Endothelial cell of umbilical vein (primary cell): Measurements from ENCODE around the gene RIOK3. TPM values are rescaled to one million over a fixed set of nuclear protein-coding genes. Genes with fewer than 3 reads are reported as not detected.

Experiments
- BruUV-seq: library from RNA; stranded (reverse); fragments of 400-500 nt; replicated peaks from 2 replicates; lab custom pipeline; 2021; lab: Mats Ljungman, UMichigan
- CTCF ChIA-PET: fragments of 300-600, 350-600 bp; sonication (Branson Sonifier 250); formaldehyde crosslinking; loops from one replicate; lab custom pipeline; 2021; ENCODE audit warnings: antibody characterized with exemption, inconsistent platforms; lab: Charles Lee
- POLR2A ChIA-PET: fragments of 300-600, 350-600 bp; sonication (Branson Sonifier 250); formaldehyde crosslinking; loops from one replicate; lab custom pipeline; 2021; ENCODE audit warnings: antibody characterized with exemption, inconsistent platforms; lab: Charles Lee
- DNase-seq: peaks from one replicate; pipeline ENCODE4 v3.0.0-alpha.2; 2011; ENCODE audit warnings: low read depth, low spot score
- FAIRE-seq: peaks from 2 replicates; lab custom pipeline; 2011; peaks lifted over from hg19 to GRCh38; lab: Jason Lieb, UNC
- H2AFZ ChIP-seq: 2 replicates; pipeline ENCODE4 v1.6.0; 2012; ENCODE audit warnings: low read depth, low read length, control low read depth, inconsistent platforms
- H3K27ac ChIP-seq: 2 replicates; pipeline ENCODE4 v1.5.1; 2011; ENCODE audit warnings: low read depth, mild to moderate bottlenecking, control low read depth, low read length, moderate library complexity; ENCODE audit not compliant: insufficient read depth
- H3K27me3 ChIP-seq, 2 experiments: 2 replicates each; pipeline versions ENCODE4 v1.6.0 to v1.6.1; 2011; ENCODE audit warnings: low read length in 2 of 2, mixed read lengths in 1 of 2; ENCODE audit not compliant: control insufficient read depth in 2 of 2, insufficient read depth in 2 of 2
- H3K36me3 ChIP-seq, 2 experiments: 2 replicates in 1 of 2; 3 replicates in 1 of 2; pipeline ENCODE4 v1.5.1; 2011; ENCODE audit warnings: low read length in 2 of 2, mild to moderate bottlenecking in 1 of 2, moderate library complexity in 1 of 2; ENCODE audit not compliant: control insufficient read depth in 2 of 2, insufficient read depth in 2 of 2; ENCODE audit errors: extremely low read depth in 1 of 2
- H3K4me1 ChIP-seq: 3 replicates; pipeline ENCODE4 v1.5.1; 2011; ENCODE audit warnings: mild to moderate bottlenecking, low read length; ENCODE audit not compliant: control insufficient read depth, insufficient read depth; ENCODE audit errors: extremely low read depth
- H3K4me2 ChIP-seq: 2 replicates; pipeline ENCODE4 v1.6.1; 2011; ENCODE audit warnings: low read length, control low read depth, mixed read lengths; ENCODE audit not compliant: insufficient read depth
- H3K4me3 ChIP-seq, 3 experiments: fragments of 200-600 bp in 1 of 3; sonication (generic), shearing (Covaris generic) in 1 of 3; replicated peaks in 1 of 3; 2 replicates each; pipeline ENCODE4 v1.5.1; 2011 to 2016; ENCODE audit warnings: control low read depth in 3 of 3, low read length in 3 of 3, mild to moderate bottlenecking in 2 of 3, inconsistent platforms in 1 of 3, low read depth in 1 of 3, moderate library complexity in 1 of 3; ENCODE audit not compliant: insufficient read depth in 1 of 3
- H3K79me2 ChIP-seq: 2 replicates; pipeline ENCODE4 v1.6.0; 2012; ENCODE audit warnings: low read length, inconsistent platforms; ENCODE audit not compliant: control insufficient read depth, insufficient read depth
- H3K9ac ChIP-seq: replicated peaks from 2 replicates; pipeline ENCODE3; 2011; ENCODE audit warnings: low read length, control low read depth; ENCODE audit not compliant: insufficient read depth; ENCODE audit errors: extremely low read depth
- H3K9me1 ChIP-seq: replicated peaks from 3 replicates; pipeline ENCODE4 v1.6.0; 2011; ENCODE audit warnings: mild to moderate bottlenecking, low read length; ENCODE audit not compliant: control insufficient read depth, insufficient read depth; ENCODE audit errors: extremely low read depth
- H3K9me3 ChIP-seq: replicated peaks from 2 replicates; pipeline ENCODE4 v1.5.1; 2012; ENCODE audit warnings: low read length, inconsistent platforms; ENCODE audit not compliant: control insufficient read depth, insufficient read depth
- H4K20me1 ChIP-seq: replicated peaks from 2 replicates; pipeline ENCODE3; 2011; ENCODE audit warnings: mild to moderate bottlenecking, low read length; ENCODE audit not compliant: control insufficient read depth, insufficient read depth; ENCODE audit errors: extremely low read depth
- CTCF ChIP-seq, 2 donors: IDR thresholded peaks; 1 replicate in 1 of 2; 2 replicates in 1 of 2; pipeline ENCODE4 v1.5.1; 2011; ENCODE audit warnings: low read length in 2 of 2, mild to moderate bottlenecking in 2 of 2, moderate library complexity in 2 of 2, control low read depth in 1 of 2, inconsistent platforms in 1 of 2, low read depth in 1 of 2; ENCODE audit not compliant: insufficient read depth in 1 of 2; ENCODE audit errors: extremely low read depth in 1 of 2
- EZH2 ChIP-seq: IDR thresholded peaks from 2 replicates; pipeline ENCODE4 v1.6.1; 2012; ENCODE audit warnings: borderline replicate concordance, low read depth, mild to moderate bottlenecking, moderate library complexity, low read length, inconsistent platforms; ENCODE audit not compliant: severe bottlenecking
- FOS ChIP-seq: IDR thresholded peaks from 2 replicates; pipeline ENCODE4 v1.6.1; 2011; ENCODE audit warnings: mild to moderate bottlenecking, low read length, moderate library complexity, borderline replicate concordance; ENCODE audit not compliant: insufficient read depth
- GATA2 ChIP-seq: IDR thresholded peaks from 2 replicates; pipeline ENCODE4 v1.7.0; 2011; ENCODE audit warnings: low read depth, mild to moderate bottlenecking, moderate library complexity, mixed read lengths, low read length; ENCODE audit not compliant: insufficient read length, insufficient read depth
- JUN ChIP-seq: IDR thresholded peaks from 2 replicates; pipeline ENCODE4 v1.6.1; 2011; ENCODE audit warnings: borderline replicate concordance, low read depth; ENCODE audit not compliant: insufficient read length, insufficient read depth
- MAX ChIP-seq: IDR thresholded peaks from 2 replicates; pipeline ENCODE4 v1.6.1; 2011; ENCODE audit not compliant: insufficient read depth, insufficient read length
- MYC ChIP-seq: IDR thresholded peaks from one replicate; pipeline ENCODE4 v1.6.1; 2011; ENCODE audit warnings: mild to moderate bottlenecking, low read depth, low read length
- POLR2A ChIP-seq: IDR thresholded peaks from 2 replicates; pipeline ENCODE4 v1.6.1; 2012; ENCODE audit warnings: low read depth, mild to moderate bottlenecking, control low read depth, low read length
- POLR2AphosphoS5 ChIP-seq: IDR thresholded peaks from 2 replicates; pipeline ENCODE4 v1.6.1; 2012; ENCODE audit warnings: low read depth, mild to moderate bottlenecking, control low read depth, low read length, moderate library complexity; ENCODE audit not compliant: insufficient read depth
- dilution Hi-C: fragments of 300-500 bp; cut with MboI; formaldehyde crosslinking; loops from one replicate; pipeline ENCODE4 v1.15.0; 2019; ENCODE audit warnings: low sequenced_read_pairs; ENCODE audit not compliant: extremely low pct_ligation_motif_present
- intact Hi-C: fragments of 100-400 bp; cut with micrococcal nuclease; formaldehyde crosslinking; loops from one replicate; pipeline ENCODE4 v1.10.0; 2022
- polyA plus RNA-seq, 4 experiments: library from polyadenylated mRNA; depleted of rRNA in 3 of 4; stranded (reverse) in 3 of 4; unstranded in 1 of 4; fragments of >200 nt; gene quantifications; 2 replicates each; pipeline versions ENCODE4 v1.2.1 to v1.2.3, GENCODE V29; 2011 to 2012; ENCODE audit warnings: missing spikeins in 1 of 4
- total RNA-seq: library from RNA; stranded (reverse); gene quantifications from 2 replicates; pipeline ENCODE4 v1.2.3, GENCODE V29; 2021

The RIOK3 gene
- total and polyA plus RNA-seq, 2 donors (not counting 3 experiments of a cell fraction or from before 2014, with no cell fraction given): 14.8 to 50.7 TPM

- no peak overlapping the region for H3K4me3 ChIP-seq
- dilution Hi-C loops (no loop called here), intact Hi-C loops (loop anchor here (10.0 kb wide), 1 partner anchor 402 kb away; no protein-coding TSS in a partner anchor)
- H3K27ac ChIP-seq: no peak overlapping the region
- no peaks in the 10 kb centered on the region for H3K79me2 ChIP-seq
- no peak overlapping the region for H3K4me2 ChIP-seq
- no peak for TF ChIP-seq POLR2AphosphoS5
- TF ChIP-seq GATA2: no peak
- TF ChIP-seq MAX: no peak
- TF ChIP-seq MYC: no peak
- no peak for TF ChIP-seq EZH2
- no peak for TF ChIP-seq JUN
- TF ChIP-seq POLR2A: no peak
- TF ChIP-seq FOS: no peak
- TF ChIP-seq CTCF (IDR thresholded peaks at IDR 0.05; ENCODE audit: extremely low read depth in 1 of 2, insufficient read depth in 1 of 2, low read depth in 1 of 2, low read length in 2 of 2): no peak
- ChIA-PET POLR2A (no interaction called here), CTCF (interaction anchor here (3.9 kb wide), 1 partner anchor 14 kb away, joined by 14 read pairs; no protein-coding TSS in a partner anchor)
- no peaks in the 10 kb centered on the region for H3K27me3 ChIP-seq
- no peak overlapping the region for H3K9ac ChIP-seq
- no peaks in the 10 kb centered on the region for H3K9me1 ChIP-seq
- H3K9me3 ChIP-seq: no peaks in the 10 kb centered on the region
- H3K4me1 ChIP-seq: no peaks in the 10 kb centered on the region
- H2AFZ ChIP-seq: no peak overlapping the region
- BruUV-seq: no TSS peak
- no peak for DNase-seq
- no peak for FAIRE-seq
- H4K20me1 ChIP-seq: no peaks in the 10 kb centered on the region
- H3K36me3 ChIP-seq: peaks cover 10 to 15% of the 10 kb centered on the region in 2 experiments
These were observed 59.6 kb downstream of the RIOK3 start for GRCh38 chr18:23512641-23513040.
